ENCODE data around the gene CCDC190. TPM values are rescaled to one million over a fixed set of nuclear protein-coding genes. Genes with fewer than 3 reads are reported as not detected.

CCDC190 gene
- total and polyA plus RNA-seq, 9 of the 15 experiments (the other 6 are each of a cell fraction or from before 2014, with no cell fraction given), result not detected

DNA sequence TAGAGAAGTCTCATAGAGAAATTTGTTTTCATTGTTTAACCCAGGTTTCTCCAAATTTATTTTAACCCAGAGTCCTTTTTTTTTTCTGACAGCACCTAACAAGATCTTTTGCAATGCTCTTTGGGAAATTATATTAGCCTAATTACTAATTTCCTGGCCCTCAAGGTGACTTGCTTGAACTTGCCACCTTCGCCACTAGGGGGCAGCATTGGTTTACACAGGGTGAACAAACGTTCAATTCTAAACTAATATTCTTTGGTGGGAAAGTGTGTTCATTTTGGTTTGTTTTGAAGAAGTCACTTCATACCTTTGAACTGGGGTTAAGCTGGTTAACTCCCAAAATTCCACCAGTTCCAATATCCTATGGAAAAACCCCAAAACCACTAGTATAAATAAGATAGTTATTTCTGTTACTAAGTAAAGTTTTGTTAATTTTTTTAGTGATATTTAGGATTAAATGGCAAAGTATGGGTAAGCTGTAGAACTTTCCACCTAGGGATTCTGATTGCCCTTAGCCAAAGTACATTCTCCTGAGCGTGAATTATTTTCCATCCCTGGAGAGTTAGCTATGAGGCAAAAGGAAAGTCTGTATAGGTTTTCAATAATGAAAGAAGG is 13.0 kb downstream of the CCDC190 start (continued):
- TF ChIP-seq, protein P1, sequence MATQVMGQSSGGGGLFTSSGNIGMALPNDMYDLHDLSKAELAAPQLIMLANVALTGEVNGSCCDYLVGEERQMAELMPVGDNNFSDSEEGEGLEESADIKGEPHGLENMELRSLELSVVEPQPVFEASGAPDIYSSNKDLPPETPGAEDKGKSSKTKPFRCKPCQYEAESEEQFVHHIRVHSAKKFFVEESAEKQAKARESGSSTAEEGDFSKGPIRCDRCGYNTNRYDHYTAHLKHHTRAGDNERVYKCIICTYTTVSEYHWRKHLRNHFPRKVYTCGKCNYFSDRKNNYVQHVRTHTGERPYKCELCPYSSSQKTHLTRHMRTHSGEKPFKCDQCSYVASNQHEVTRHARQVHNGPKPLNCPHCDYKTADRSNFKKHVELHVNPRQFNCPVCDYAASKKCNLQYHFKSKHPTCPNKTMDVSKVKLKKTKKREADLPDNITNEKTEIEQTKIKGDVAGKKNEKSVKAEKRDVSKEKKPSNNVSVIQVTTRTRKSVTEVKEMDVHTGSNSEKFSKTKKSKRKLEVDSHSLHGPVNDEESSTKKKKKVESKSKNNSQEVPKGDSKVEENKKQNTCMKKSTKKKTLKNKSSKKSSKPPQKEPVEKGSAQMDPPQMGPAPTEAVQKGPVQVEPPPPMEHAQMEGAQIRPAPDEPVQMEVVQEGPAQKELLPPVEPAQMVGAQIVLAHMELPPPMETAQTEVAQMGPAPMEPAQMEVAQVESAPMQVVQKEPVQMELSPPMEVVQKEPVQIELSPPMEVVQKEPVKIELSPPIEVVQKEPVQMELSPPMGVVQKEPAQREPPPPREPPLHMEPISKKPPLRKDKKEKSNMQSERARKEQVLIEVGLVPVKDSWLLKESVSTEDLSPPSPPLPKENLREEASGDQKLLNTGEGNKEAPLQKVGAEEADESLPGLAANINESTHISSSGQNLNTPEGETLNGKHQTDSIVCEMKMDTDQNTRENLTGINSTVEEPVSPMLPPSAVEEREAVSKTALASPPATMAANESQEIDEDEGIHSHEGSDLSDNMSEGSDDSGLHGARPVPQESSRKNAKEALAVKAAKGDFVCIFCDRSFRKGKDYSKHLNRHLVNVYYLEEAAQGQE (IDR thresholded peaks at IDR 0.05; ENCODE audit: borderline replicate concordance), result peak; percentile 41; the same call in 1 of the 2 replicates
- TF ChIP-seq, protein P1 (CRISPR knock-in tag; IDR thresholded peaks at IDR 0.05; ENCODE audit: low read depth), result no peak
- TF ChIP-seq, protein P2, sequence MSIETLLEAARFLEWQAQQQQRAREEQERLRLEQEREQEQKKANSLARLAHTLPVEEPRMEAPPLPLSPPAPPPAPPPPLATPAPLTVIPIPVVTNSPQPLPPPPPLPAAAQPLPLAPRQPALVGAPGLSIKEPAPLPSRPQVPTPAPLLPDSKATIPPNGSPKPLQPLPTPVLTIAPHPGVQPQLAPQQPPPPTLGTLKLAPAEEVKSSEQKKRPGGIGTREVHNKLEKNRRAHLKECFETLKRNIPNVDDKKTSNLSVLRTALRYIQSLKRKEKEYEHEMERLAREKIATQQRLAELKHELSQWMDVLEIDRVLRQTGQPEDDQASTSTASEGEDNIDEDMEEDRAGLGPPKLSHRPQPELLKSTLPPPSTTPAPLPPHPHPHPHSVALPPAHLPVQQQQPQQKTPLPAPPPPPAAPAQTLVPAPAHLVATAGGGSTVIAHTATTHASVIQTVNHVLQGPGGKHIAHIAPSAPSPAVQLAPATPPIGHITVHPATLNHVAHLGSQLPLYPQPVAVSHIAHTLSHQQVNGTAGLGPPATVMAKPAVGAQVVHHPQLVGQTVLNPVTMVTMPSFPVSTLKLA (conservative IDR thresholded peaks at IDR 0.05), result no peak
- TF ChIP-seq, protein P3, sequence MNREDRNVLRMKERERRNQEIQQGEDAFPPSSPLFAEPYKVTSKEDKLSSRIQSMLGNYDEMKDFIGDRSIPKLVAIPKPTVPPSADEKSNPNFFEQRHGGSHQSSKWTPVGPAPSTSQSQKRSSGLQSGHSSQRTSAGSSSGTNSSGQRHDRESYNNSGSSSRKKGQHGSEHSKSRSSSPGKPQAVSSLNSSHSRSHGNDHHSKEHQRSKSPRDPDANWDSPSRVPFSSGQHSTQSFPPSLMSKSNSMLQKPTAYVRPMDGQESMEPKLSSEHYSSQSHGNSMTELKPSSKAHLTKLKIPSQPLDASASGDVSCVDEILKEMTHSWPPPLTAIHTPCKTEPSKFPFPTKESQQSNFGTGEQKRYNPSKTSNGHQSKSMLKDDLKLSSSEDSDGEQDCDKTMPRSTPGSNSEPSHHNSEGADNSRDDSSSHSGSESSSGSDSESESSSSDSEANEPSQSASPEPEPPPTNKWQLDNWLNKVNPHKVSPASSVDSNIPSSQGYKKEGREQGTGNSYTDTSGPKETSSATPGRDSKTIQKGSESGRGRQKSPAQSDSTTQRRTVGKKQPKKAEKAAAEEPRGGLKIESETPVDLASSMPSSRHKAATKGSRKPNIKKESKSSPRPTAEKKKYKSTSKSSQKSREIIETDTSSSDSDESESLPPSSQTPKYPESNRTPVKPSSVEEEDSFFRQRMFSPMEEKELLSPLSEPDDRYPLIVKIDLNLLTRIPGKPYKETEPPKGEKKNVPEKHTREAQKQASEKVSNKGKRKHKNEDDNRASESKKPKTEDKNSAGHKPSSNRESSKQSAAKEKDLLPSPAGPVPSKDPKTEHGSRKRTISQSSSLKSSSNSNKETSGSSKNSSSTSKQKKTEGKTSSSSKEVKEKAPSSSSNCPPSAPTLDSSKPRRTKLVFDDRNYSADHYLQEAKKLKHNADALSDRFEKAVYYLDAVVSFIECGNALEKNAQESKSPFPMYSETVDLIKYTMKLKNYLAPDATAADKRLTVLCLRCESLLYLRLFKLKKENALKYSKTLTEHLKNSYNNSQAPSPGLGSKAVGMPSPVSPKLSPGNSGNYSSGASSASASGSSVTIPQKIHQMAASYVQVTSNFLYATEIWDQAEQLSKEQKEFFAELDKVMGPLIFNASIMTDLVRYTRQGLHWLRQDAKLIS (CRISPR knock-in tag; IDR thresholded peaks at IDR 0.05), result no peak
- TF ChIP-seq, protein P4, sequence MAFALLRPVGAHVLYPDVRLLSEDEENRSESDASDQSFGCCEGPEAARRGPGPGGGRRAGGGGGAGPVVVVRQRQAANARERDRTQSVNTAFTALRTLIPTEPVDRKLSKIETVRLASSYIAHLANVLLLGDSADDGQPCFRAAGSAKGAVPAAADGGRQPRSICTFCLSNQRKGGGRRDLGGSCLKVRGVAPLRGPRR (CRISPR knock-in tag; IDR thresholded peaks at IDR 0.05), result no peak
- no peak for TF ChIP-seq TEAD4 (IDR thresholded peaks at IDR 0.05; ENCODE audit: low read length)
- TF ChIP-seq TEAD4 (CRISPR knock-in tag; IDR thresholded peaks at IDR 0.05; ENCODE audit: borderline replicate concordance), result no peak
- no peak for TF ChIP-seq SMAD2 (IDR thresholded peaks at IDR 0.05; ENCODE audit: low read depth, low read length)
- TF ChIP-seq, protein P5, sequence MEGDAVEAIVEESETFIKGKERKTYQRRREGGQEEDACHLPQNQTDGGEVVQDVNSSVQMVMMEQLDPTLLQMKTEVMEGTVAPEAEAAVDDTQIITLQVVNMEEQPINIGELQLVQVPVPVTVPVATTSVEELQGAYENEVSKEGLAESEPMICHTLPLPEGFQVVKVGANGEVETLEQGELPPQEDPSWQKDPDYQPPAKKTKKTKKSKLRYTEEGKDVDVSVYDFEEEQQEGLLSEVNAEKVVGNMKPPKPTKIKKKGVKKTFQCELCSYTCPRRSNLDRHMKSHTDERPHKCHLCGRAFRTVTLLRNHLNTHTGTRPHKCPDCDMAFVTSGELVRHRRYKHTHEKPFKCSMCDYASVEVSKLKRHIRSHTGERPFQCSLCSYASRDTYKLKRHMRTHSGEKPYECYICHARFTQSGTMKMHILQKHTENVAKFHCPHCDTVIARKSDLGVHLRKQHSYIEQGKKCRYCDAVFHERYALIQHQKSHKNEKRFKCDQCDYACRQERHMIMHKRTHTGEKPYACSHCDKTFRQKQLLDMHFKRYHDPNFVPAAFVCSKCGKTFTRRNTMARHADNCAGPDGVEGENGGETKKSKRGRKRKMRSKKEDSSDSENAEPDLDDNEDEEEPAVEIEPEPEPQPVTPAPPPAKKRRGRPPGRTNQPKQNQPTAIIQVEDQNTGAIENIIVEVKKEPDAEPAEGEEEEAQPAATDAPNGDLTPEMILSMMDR (IDR thresholded peaks at IDR 0.05 in 2 of 3, conservative IDR thresholded peaks at IDR 0.05 in 1 of 3; ENCODE audit: insufficient read depth in 2 of 3, low read depth in 1 of 3, low read length in 3 of 3), result peak; percentile 81 to 94 (median 89)
- 0 out of 2 replicates have a peak, but pooled peaks have one; percentile 5 for TF ChIP-seq NFE2 (IDR thresholded peaks at IDR 0.05; ENCODE audit: low read depth)

Measured in K562 (cell line).